ENCODE data around the gene MAN2B2. TPM values are rescaled to one million over a fixed set of nuclear protein-coding genes. Genes with fewer than 3 reads are reported as not detected.
A peak's percentile ranks its signal among the peaks of the same experiment; 100 is the strongest.

The MAN2B2 gene
- total and polyA plus RNA-seq, 2 of the 4 experiments (the other 2 are of a cell fraction) = 13.4 to 34.1 TPM

DNA sequence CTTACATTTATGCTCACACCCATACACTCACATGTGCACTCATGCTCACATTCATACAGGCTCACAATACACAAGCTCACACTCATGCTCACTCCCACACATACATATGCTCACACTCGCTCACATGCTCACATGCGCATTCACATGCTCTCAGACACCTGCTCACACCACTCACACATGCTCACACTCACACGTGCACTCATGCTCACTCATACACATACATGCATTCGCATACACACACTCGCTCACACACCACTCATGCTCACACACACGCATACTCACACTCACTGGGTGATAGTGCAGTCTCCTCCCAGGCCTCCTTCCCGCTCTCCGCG, 90.3 kb downstream of the MAN2B2 start:
- no peak for ATAC-seq (ENCODE audit: low read depth)
- POLR2A ChIA-PET (ENCODE audit: unreplicated experiment) = no interaction called here
- intact Hi-C loops (cut with micrococcal nuclease) = no loop called here

More for the DNA sequence above, 90.3 kb downstream of the MAN2B2 start:
- TF ChIP-seq, protein P1, sequence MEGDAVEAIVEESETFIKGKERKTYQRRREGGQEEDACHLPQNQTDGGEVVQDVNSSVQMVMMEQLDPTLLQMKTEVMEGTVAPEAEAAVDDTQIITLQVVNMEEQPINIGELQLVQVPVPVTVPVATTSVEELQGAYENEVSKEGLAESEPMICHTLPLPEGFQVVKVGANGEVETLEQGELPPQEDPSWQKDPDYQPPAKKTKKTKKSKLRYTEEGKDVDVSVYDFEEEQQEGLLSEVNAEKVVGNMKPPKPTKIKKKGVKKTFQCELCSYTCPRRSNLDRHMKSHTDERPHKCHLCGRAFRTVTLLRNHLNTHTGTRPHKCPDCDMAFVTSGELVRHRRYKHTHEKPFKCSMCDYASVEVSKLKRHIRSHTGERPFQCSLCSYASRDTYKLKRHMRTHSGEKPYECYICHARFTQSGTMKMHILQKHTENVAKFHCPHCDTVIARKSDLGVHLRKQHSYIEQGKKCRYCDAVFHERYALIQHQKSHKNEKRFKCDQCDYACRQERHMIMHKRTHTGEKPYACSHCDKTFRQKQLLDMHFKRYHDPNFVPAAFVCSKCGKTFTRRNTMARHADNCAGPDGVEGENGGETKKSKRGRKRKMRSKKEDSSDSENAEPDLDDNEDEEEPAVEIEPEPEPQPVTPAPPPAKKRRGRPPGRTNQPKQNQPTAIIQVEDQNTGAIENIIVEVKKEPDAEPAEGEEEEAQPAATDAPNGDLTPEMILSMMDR (conservative IDR thresholded peaks at IDR 0.05; ENCODE audit: low read depth, low read length) = no peak
- no peak for TF ChIP-seq RFX5 (IDR thresholded peaks at IDR 0.05; ENCODE audit: low read depth, low read length)
- no peak for TF ChIP-seq FOS (IDR thresholded peaks at IDR 0.05; ENCODE audit: low read depth, low read length)
- TF ChIP-seq MAZ (IDR thresholded peaks at IDR 0.05; ENCODE audit: borderline replicate concordance, low read depth, low read length) = no peak
- TF ChIP-seq, protein P2, sequence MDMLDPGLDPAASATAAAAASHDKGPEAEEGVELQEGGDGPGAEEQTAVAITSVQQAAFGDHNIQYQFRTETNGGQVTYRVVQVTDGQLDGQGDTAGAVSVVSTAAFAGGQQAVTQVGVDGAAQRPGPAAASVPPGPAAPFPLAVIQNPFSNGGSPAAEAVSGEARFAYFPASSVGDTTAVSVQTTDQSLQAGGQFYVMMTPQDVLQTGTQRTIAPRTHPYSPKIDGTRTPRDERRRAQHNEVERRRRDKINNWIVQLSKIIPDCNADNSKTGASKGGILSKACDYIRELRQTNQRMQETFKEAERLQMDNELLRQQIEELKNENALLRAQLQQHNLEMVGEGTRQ (IDR thresholded peaks at IDR 0.05; ENCODE audit: low read depth, low read length) = no peak
- TF ChIP-seq SMC3 (IDR thresholded peaks at IDR 0.05; ENCODE audit: low read depth, low read length) = no peak
- no peak for TF ChIP-seq BHLHE40 (IDR thresholded peaks at IDR 0.05; ENCODE audit: low read depth, low read length)
- TF ChIP-seq, protein P3, sequence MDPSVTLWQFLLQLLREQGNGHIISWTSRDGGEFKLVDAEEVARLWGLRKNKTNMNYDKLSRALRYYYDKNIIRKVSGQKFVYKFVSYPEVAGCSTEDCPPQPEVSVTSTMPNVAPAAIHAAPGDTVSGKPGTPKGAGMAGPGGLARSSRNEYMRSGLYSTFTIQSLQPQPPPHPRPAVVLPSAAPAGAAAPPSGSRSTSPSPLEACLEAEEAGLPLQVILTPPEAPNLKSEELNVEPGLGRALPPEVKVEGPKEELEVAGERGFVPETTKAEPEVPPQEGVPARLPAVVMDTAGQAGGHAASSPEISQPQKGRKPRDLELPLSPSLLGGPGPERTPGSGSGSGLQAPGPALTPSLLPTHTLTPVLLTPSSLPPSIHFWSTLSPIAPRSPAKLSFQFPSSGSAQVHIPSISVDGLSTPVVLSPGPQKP (IDR thresholded peaks at IDR 0.05; ENCODE audit: borderline replicate concordance, low read depth, low read length) = no peak
- no peak overlapping the region for H3K27ac ChIP-seq (ENCODE audit: insufficient read depth, low read length)
- in situ Hi-C loops (cut with MboI; ENCODE audit: low sequenced_read_pairs) = no loop called here
- WGBS, 2 experiments (ENCODE audit: extremely low coverage in 2 of 2, insufficient read length in 1 of 2) = 83% methylated on average over 3 of the region's 9 CpGs; no CpG with 5 or more reads in 1 of the 2 experiments
- H2BK120ac ChIP-seq (ENCODE audit: low read depth, low read length) = no peak overlapping the region
- no peak overlapping the region for H2BK5ac ChIP-seq (ENCODE audit: low read depth, low read length, poor library complexity, severe bottlenecking)
- H3K4ac ChIP-seq (ENCODE audit: low read depth, low read length) = no peak overlapping the region
- H4K8ac ChIP-seq (ENCODE audit: low read depth in 2 of 2, low read length in 2 of 2) = no peak overlapping the region
- H3K4me1 ChIP-seq (ENCODE audit: control insufficient read depth, insufficient read depth, low read length) = peaks cover 6% of the 10 kb centered on the region; the same call in 1 of the 2 replicates
- H2AK5ac ChIP-seq (ENCODE audit: low read depth, low read length) = peak overlapping the region; percentile 24; the same call in 1 of the 2 replicates
- peaks cover 11% of the 10 kb centered on the region for H3K9me1 ChIP-seq (ENCODE audit: insufficient read depth, low read length)
- no peak for DNase-seq
- H4K20me1 ChIP-seq (ENCODE audit: insufficient read depth, low read length) = 0 out of 2 replicates have a peak, but pooled peaks cover 2% of the 10 kb centered on the region
- H3K79me1 ChIP-seq (ENCODE audit: low read depth in 1 of 2, low read length in 2 of 2) = no peaks in the 10 kb centered on the region
- no peak overlapping the region for H3K9ac ChIP-seq (ENCODE audit: low read depth, low read length)
- H3K56ac ChIP-seq (ENCODE audit: extremely low read depth, insufficient read depth, low read length) = no peak overlapping the region
- H3K27me3 ChIP-seq (ENCODE audit: control insufficient read depth, insufficient read depth, low read length) = peaks cover 22% of the 10 kb centered on the region
- H3K4me2 ChIP-seq (ENCODE audit: low read depth, low read length) = no peak overlapping the region
- H4K91ac ChIP-seq (ENCODE audit: insufficient read depth, low read depth, low read length) = no peak overlapping the region
- H3K4me3 ChIP-seq (ENCODE audit: insufficient read depth, low read depth, low read length) = no peak overlapping the region
- no peak overlapping the region for H2AK9ac ChIP-seq (replicated peaks; ENCODE audit: low read depth, low read length, poor library complexity)
- CTCF ChIA-PET = no interaction called here
- no peak overlapping the region for H3K14ac ChIP-seq (replicated peaks; ENCODE audit: low read depth, low read length)
- no peak overlapping the region for H2BK15ac ChIP-seq (ENCODE audit: low read depth, low read length)
- no peaks in the 10 kb centered on the region for H3K9me3 ChIP-seq (ENCODE audit: control insufficient read depth, insufficient read depth, low read length)
- dilution Hi-C loops (cut with HindIII; ENCODE audit: low sequenced_read_pairs, unreplicated experiment) = no loop called here
- H3K36me3 ChIP-seq (ENCODE audit: control insufficient read depth, insufficient read depth, low read length) = no peaks in the 10 kb centered on the region
- peak overlapping the region; percentile 46 for H2AFZ ChIP-seq (replicated peaks; ENCODE audit: low read length, poor library complexity)
- no TSS peak for BruUV-seq (replicated peaks)
- H3K18ac ChIP-seq (ENCODE audit: low read depth, low read length) = no peak overlapping the region
- no peak overlapping the region for H4K5ac ChIP-seq (ENCODE audit: low read depth, low read length)
- no peak overlapping the region for H2BK20ac ChIP-seq (ENCODE audit: low read depth, low read length)
- H3K23ac ChIP-seq (ENCODE audit: low read depth, low read length) = no peak overlapping the region

Data from IMR-90 (cell line).